Naive thymus-derived CD4-positive, alpha-beta T cell (primary cell): Measurements from ENCODE around the gene CERS6. TPM values are rescaled to one million over a fixed set of nuclear protein-coding genes. Genes with fewer than 3 reads are reported as not detected.

Experiments used
- ATAC-seq: fragments of 150-1000 bp; cut with Tn5 transposase; 2 replicates; pipeline ENCODE4 v1.10.0; 2021; ENCODE audit warnings: mild to moderate bottlenecking, moderate library complexity
- CTCF ChIA-PET: fragments of 350-600 bp; sonication (Branson Sonifier 250); formaldehyde crosslinking; loops from one replicate; lab custom pipeline; 2021; ENCODE audit warnings: antibody characterized with exemption; lab: Charles Lee
- POLR2A ChIA-PET: fragments of 350-600 bp; sonication (Branson Sonifier 250); formaldehyde crosslinking; loops from one replicate; lab custom pipeline; 2021; ENCODE audit warnings: antibody characterized with exemption, inconsistent platforms; lab: Charles Lee
- DNase-seq, 9 donors: peaks; one replicate each; pipeline versions ENCODE4 v3.0.0 to v3.0.0-alpha.2; 2020 to 2022; ENCODE audit warnings: mixed read lengths in 1 of 9
- H3K27ac ChIP-seq: one replicate; pipeline ENCODE4 v1.7.0; 2013; ENCODE audit warnings: mild to moderate bottlenecking, low read depth, low read length, moderate library complexity
- H3K27me3 ChIP-seq, 2 donors: one replicate each; pipeline ENCODE4 v1.7.0; 2013; ENCODE audit warnings: low read length in 2 of 2, mild to moderate bottlenecking in 2 of 2, moderate library complexity in 2 of 2; ENCODE audit not compliant: control insufficient read depth in 2 of 2, insufficient read depth in 2 of 2
- H3K36me3 ChIP-seq, 3 experiments: 1 replicate in 2 of 3; 2 replicates in 1 of 3; pipeline ENCODE4 v1.7.0; 2013; ENCODE audit warnings: low read length in 3 of 3, mild to moderate bottlenecking in 3 of 3, moderate library complexity in 1 of 3; ENCODE audit not compliant: insufficient read depth in 3 of 3, control insufficient read depth in 2 of 3
- H3K4me1 ChIP-seq, 2 donors: one replicate each; pipeline ENCODE4 v1.7.0; 2013; ENCODE audit warnings: low read length in 2 of 2, mild to moderate bottlenecking in 2 of 2, moderate library complexity in 1 of 2; ENCODE audit not compliant: control insufficient read depth in 2 of 2, insufficient read depth in 2 of 2
- H3K4me3 ChIP-seq: 2 replicates; pipeline ENCODE4 v1.7.0; 2013; ENCODE audit warnings: mild to moderate bottlenecking, low read length
- H3K9me3 ChIP-seq, 3 experiments: 1 replicate in 2 of 3; 2 replicates in 1 of 3; pipeline ENCODE4 v1.7.0; 2013; ENCODE audit warnings: low read length in 3 of 3; ENCODE audit not compliant: control insufficient read depth in 2 of 3
- H3K27ac Mint-ChIP-seq, 9 donors: one replicate each; pipeline ENCODE4 v1.8.0; 2020 to 2022; ENCODE audit warnings: mixed read lengths in 9 of 9, mild to moderate bottlenecking in 8 of 9, moderate library complexity in 5 of 9, inconsistent platforms in 2 of 9
- H3K27me3 Mint-ChIP-seq, 5 donors: one replicate each; pipeline ENCODE4 v1.8.0; 2021 to 2022; ENCODE audit warnings: mixed read lengths in 5 of 5, mild to moderate bottlenecking in 1 of 5
- H3K36me3 Mint-ChIP-seq, 5 donors: one replicate each; pipeline ENCODE4 v1.8.0; 2020 to 2022; ENCODE audit warnings: mixed read lengths in 5 of 5, mild to moderate bottlenecking in 3 of 5, inconsistent platforms in 1 of 5
- H3K4me1 Mint-ChIP-seq, 7 donors: one replicate each; pipeline ENCODE4 v1.8.0; 2020 to 2022; ENCODE audit warnings: mixed read lengths in 7 of 7, mild to moderate bottlenecking in 3 of 7, inconsistent platforms in 1 of 7
- H3K4me3 Mint-ChIP-seq, 10 donors: one replicate each; pipeline ENCODE4 v1.8.0; 2020 to 2022; ENCODE audit warnings: mild to moderate bottlenecking in 10 of 10, mixed read lengths in 10 of 10, moderate library complexity in 6 of 10, inconsistent platforms in 2 of 10
- H3K9me3 Mint-ChIP-seq, 11 donors: one replicate each; pipeline ENCODE4 v1.8.0; 2020 to 2022; ENCODE audit warnings: mixed read lengths in 11 of 11, mild to moderate bottlenecking in 4 of 11, inconsistent platforms in 1 of 11, moderate library complexity in 1 of 11
- intact Hi-C, 2 donors: fragments of 100-400 bp; cut with micrococcal nuclease; formaldehyde crosslinking; loops; one replicate each; pipeline ENCODE4 v1.15.1; 2023
- polyA plus RNA-seq, 2 donors: library from polyadenylated mRNA; unstranded; fragments of 300-500 nt; fragmentation: Illumina TruSeq; gene quantifications; one replicate each; pipeline ENCODE4 v1.2.3, GENCODE V29; 2021
- total RNA-seq, 6 experiments: library from RNA in 5 of 6; stranded (reverse) in 5 of 6; gene quantifications; 1 replicate in 5 of 6; 2 replicates in 1 of 6; pipeline ENCODE4 v1.2.3 and lab custom pipeline; 2021 to 2026

Gene CERS6
- total and polyA plus RNA-seq, 7 experiments from 2014 or later, result 9.1 to 28.4 (median 19.7) TPM

DNA sequence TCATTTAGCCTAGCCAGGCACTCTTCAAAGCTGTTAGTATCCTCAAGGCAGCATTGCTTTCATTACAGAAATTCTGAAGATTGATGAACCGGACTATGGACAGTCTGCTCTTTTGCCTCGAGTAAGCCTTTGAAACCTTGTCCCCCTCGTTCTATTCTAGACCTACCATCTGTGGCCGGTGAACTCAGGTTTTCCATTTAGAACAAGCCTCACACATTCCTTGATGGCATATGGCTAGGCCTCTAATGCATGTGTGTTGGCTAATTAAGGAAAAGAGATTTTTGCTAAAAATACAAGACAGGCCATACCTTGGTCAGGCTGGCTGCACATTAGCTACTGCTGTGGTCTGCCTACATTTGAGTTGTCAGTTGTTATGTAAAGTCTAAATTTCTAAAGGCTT, 111.8 kb downstream of the CERS6 start:
- Histone ChIP-seq H3K27me3 (no peaks in the 10 kb centered on the region), H3K4me3 (no peak overlapping the region), H3K27ac (no peak overlapping the region), H3K9me3 (no peaks in the 10 kb centered on the region), H3K4me1 (peaks cover 0 to 10% of the 10 kb centered on the region in 2 donors), H3K36me3 (peaks cover 0 to under 1% (median 0%) of the 10 kb centered on the region in 3 experiments)
- ATAC-seq, result no peak
- Mint-ChIP-seq H3K9me3 (peaks cover 0 to 5% (median 0%) of the 10 kb centered on the region in 11 donors), H3K36me3 (peaks cover 10 to 47% (median 19%) of the 10 kb centered on the region in 5 donors), H3K4me3 (no peak overlapping the region), H3K27ac (no peak overlapping the region), H3K27me3 (no peaks in the 10 kb centered on the region), H3K4me1 (peaks cover 13 to 75% (median 56%) of the 10 kb centered on the region in 7 donors)
- intact Hi-C loops, result no loop called here
- ChIA-PET POLR2A (interaction anchor here (1.1 kb wide), 1 partner anchor 47 kb away, joined by 3 read pairs; no protein-coding TSS in a partner anchor), CTCF (no interaction called here)
- DNase-seq, result no peak

DNA sequence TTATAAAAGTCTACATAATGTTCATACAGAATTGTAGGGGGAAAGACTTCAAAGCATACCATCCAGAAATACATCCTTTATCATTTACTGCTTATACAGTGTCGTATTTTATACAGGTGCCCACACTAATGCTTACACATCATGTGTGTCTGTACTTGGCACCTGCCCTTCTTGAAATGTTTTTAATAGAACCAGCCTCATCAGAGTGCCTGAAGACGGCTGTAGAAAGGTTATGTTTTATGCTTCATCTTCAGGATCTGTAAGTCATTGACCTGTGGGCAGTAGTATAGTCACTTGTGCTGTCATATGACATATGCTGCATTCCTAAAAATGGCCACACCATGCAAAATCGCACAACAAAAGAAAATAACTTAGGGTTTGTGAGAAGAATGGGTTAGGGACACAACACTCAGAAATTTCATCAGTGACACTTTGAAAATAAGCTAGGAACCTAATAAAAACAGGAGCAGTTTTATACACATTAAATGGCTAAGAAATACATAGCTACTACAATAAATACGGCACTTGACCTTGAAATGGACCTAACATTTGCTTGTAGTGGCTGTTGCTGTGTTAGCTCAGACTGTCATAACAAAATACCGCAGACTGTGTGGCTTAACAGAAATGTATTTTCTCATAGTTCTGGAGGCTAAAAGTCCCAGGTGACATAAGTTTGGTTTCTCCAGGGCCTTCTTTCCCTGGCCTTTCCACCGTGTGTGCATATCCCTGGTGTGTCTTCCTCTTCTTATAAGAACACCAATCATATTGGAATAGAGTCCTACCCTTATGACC, 112.6 kb downstream of the CERS6 start:
- ATAC-seq (no peak), DNase-seq (no peak)
- no peak overlapping the region for H3K4me3 Mint-ChIP-seq
- POLR2A ChIA-PET, result no interaction called here
- H3K27me3 ChIP-seq, result no peaks in the 10 kb centered on the region
- H3K36me3 ChIP-seq, result no peaks in the 10 kb centered on the region
- H3K9me3 ChIP-seq, result no peaks in the 10 kb centered on the region
- intact Hi-C loops, result no loop called here
- H3K27ac Mint-ChIP-seq, result peak overlapping the region in 3 of 9 donors; percentile 5 to 63 (median 17)
- H3K4me3 ChIP-seq, result no peak overlapping the region
- peaks cover 11 to 68% (median 53%) of the 10 kb centered on the region in 7 donors for H3K4me1 Mint-ChIP-seq
- H3K27me3 Mint-ChIP-seq, result no peaks in the 10 kb centered on the region
- peaks cover 7 to 41% (median 23%) of the 10 kb centered on the region in 5 donors for H3K36me3 Mint-ChIP-seq
- H3K9me3 Mint-ChIP-seq, result peaks cover 0 to 5% (median 0%) of the 10 kb centered on the region in 11 donors
- H3K4me1 ChIP-seq, result peaks cover 0 to 10% of the 10 kb centered on the region in 2 donors
- H3K27ac ChIP-seq, result no peak overlapping the region
- CTCF ChIA-PET, result no interaction called here

DNA sequence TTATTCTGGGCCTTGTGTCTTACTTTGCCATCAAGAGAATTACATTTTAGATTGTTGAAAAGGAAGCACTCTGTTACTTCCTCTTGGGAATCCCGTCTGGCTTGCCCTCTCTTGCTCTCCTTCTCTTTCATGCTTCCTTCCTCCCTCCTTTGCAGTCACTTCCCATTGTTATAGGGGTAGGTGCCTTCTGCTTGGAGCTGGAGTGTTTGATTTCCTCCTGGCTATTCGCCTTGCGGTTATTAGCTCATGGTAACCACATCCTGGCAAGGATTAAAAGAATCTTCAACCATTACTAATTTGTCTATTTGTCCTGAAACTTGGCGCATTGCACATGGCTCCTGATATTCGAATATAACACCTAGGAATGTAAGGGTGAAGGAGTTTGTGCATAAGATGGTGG, 115.0 kb downstream of the CERS6 start:
- no peaks in the 10 kb centered on the region for H3K36me3 ChIP-seq
- Mint-ChIP-seq H3K9me3 (peaks cover 0 to 5% (median 0%) of the 10 kb centered on the region in 11 donors), H3K27me3 (no peaks in the 10 kb centered on the region), H3K4me1 (peaks cover 6 to 53% (median 43%) of the 10 kb centered on the region in 7 donors), H3K4me3 (no peak overlapping the region), H3K27ac (peak overlapping the region in 5 of 9 donors; percentile 34 to 67 (median 59)), H3K36me3 (peaks cover 3 to 37% (median 16%) of the 10 kb centered on the region in 5 donors)
- CTCF ChIA-PET, result no interaction called here
- POLR2A ChIA-PET, result no interaction called here
- H3K27ac ChIP-seq, result no peak overlapping the region
- H3K27me3 ChIP-seq, result no peaks in the 10 kb centered on the region
- intact Hi-C loops, result no loop called here
- peaks cover 0 to 4% of the 10 kb centered on the region in 2 donors for H3K4me1 ChIP-seq
- no peak overlapping the region for H3K4me3 ChIP-seq
- DNase-seq (no peak), ATAC-seq (no peak)
- no peaks in the 10 kb centered on the region for H3K9me3 ChIP-seq

DNA sequence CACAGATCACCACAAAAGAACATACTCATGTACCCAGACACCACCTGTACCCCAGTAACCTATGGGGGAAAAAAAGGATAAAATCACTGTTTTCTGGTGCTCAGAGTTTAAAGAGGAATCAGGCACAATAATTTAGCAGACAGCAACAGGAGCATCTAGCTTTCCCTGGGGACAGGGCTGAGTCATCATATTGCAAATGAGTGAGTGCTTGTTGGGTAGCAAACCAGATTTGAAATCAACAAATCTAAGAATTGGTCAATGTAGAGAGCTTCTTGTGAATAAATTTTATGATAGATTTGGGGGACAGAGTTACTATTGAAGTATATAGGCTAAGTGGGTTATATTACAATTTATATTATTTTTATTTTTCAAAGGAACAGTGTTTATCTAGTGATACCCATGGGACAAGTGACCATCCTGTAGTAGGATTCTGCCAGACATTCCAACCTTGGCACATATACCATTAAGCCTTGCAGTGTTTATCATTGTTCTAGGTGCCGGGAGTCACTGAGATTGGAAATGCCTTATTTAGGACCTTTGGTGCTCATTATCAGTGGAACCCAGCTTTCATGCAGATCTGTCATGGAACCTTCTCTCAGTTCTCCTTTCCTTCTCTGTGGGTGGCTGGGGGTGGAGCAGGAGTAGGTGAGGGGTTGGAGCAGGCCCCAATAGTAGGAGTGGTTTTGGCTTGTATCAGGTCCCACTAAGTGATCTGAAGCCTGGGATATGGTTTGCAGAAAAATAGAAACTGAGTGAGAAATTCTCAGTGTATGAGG, 117.2 kb downstream of the CERS6 start:
- ChIA-PET CTCF (no interaction called here), POLR2A (no interaction called here)
- Histone ChIP-seq H3K27ac (no peak overlapping the region), H3K36me3 (no peaks in the 10 kb centered on the region), H3K4me3 (no peak overlapping the region), H3K9me3 (no peaks in the 10 kb centered on the region), H3K27me3 (no peaks in the 10 kb centered on the region), H3K4me1 (no peaks in the 10 kb centered on the region)
- H3K27ac Mint-ChIP-seq, result peak overlapping the region in 5 of 9 donors; percentile 29 to 71 (median 63)
- DNase-seq (no peak), ATAC-seq (no peak)
- H3K27me3 Mint-ChIP-seq, result no peaks in the 10 kb centered on the region
- peaks cover 0 to 5% (median 0%) of the 10 kb centered on the region in 11 donors for H3K9me3 Mint-ChIP-seq
- intact Hi-C loops, result no loop called here
- no peak overlapping the region for H3K4me3 Mint-ChIP-seq
- peaks cover 7 to 39% (median 31%) of the 10 kb centered on the region in 7 donors for H3K4me1 Mint-ChIP-seq
- peaks cover 3 to 30% (median 16%) of the 10 kb centered on the region in 5 donors for H3K36me3 Mint-ChIP-seq

DNA sequence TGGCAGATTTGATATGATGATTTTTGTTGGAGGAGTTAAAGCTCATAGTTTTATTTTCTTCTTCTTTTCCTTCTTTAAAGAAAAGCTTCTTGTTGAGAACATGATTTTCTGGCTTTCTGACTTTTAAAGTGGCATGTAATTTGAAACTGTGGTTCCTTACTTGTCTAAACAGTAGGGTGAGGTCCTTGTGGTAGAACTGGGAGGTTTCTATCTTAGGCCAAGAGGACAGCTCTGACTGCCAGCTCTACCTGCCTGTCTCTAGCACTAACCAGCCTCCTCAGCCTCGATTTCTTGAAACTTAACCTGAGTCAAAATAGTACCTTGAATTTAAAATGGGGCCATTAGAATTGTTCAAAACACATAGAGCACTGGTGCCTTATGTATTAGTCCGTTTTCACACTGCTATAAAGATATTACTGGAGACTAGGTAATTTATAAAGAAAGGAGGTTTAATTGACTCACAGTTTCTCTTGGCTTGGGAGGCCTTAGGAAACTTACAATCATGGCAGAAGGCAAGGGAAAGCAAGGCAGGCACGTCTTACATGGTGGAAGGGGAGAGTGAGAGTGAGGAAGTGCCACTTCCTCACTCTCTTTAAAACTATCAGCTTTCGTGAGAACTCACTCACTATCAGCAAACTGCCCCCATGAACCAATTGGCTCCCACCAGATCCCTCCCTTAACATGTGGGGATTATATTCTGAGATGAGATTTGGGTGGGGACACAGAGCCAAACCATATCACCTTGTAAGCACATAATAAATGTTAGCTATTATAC, 119.0 kb downstream of the CERS6 start:
- POLR2A ChIA-PET, result no interaction called here
- H3K4me3 ChIP-seq, result no peak overlapping the region
- peak overlapping the region in 1 of 10 donors; percentile 21 for H3K4me3 Mint-ChIP-seq
- peaks cover 10 to 42% (median 28%) of the 10 kb centered on the region in 7 donors for H3K4me1 Mint-ChIP-seq
- no peaks in the 10 kb centered on the region for H3K27me3 ChIP-seq
- intact Hi-C loops, result no loop called here
- no peaks in the 10 kb centered on the region for H3K36me3 ChIP-seq
- peaks cover 0 to 5% (median 0%) of the 10 kb centered on the region in 11 donors for H3K9me3 Mint-ChIP-seq
- H3K27ac Mint-ChIP-seq, result peak overlapping the region in 5 of 9 donors; percentile 49 to 86 (median 71)
- CTCF ChIA-PET, result interaction anchor here (0.5 kb wide), 1 partner anchor 11 kb away, joined by 5 read pairs; no protein-coding TSS in a partner anchor
- H3K9me3 ChIP-seq, result no peaks in the 10 kb centered on the region
- ATAC-seq, result no peak
- DNase-seq, result no peak
- peaks cover 3 to 26% (median 13%) of the 10 kb centered on the region in 5 donors for H3K36me3 Mint-ChIP-seq
- no peaks in the 10 kb centered on the region for H3K27me3 Mint-ChIP-seq
- H3K4me1 ChIP-seq, result no peaks in the 10 kb centered on the region
- H3K27ac ChIP-seq, result no peak overlapping the region

DNA sequence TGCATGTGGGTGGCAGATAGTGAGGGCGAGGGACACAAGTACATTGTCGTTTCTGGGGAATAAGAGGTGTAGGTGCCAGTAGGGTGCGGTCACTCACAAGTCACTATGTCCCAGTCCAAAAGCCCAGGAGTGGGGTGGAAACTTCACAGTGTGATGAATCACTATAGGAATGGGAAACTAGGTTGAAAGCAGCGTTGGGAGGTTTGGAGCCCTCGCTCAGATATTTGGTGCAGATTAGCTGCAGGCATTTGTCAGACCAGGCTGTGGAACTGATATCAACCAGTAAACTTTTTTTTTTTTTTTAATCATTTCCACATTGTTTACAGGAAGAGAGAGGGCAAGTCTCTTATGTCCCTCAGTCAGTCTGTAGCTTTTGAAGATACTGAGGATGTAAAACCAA, 121.8 kb downstream of the CERS6 start:
- Mint-ChIP-seq H3K27me3 (no peaks in the 10 kb centered on the region), H3K27ac (no peak overlapping the region), H3K4me1 (peaks cover 23 to 50% (median 43%) of the 10 kb centered on the region in 7 donors), H3K9me3 (peaks cover 0 to 2% (median 0%) of the 10 kb centered on the region in 11 donors), H3K4me3 (no peak overlapping the region), H3K36me3 (peaks cover 3 to 18% (median 11%) of the 10 kb centered on the region in 5 donors)
- H3K9me3 ChIP-seq, result no peaks in the 10 kb centered on the region
- no peak overlapping the region for H3K27ac ChIP-seq
- no peak for ATAC-seq
- peaks cover 0 to 21% of the 10 kb centered on the region in 2 donors for H3K4me1 ChIP-seq
- H3K27me3 ChIP-seq, result no peaks in the 10 kb centered on the region
- CTCF ChIA-PET, result no interaction called here
- no peak for DNase-seq
- no peaks in the 10 kb centered on the region for H3K36me3 ChIP-seq
- intact Hi-C loops, result no loop called here
- no peak overlapping the region for H3K4me3 ChIP-seq
- POLR2A ChIA-PET, result no interaction called here
